ENCODE measurements around the gene CDH2.

Gene CDH2

GRCh38 chr18:28081516-28081915 lies 95.4 kb downstream of the CDH2 start:
- no peak for DNase-seq

DNA sequence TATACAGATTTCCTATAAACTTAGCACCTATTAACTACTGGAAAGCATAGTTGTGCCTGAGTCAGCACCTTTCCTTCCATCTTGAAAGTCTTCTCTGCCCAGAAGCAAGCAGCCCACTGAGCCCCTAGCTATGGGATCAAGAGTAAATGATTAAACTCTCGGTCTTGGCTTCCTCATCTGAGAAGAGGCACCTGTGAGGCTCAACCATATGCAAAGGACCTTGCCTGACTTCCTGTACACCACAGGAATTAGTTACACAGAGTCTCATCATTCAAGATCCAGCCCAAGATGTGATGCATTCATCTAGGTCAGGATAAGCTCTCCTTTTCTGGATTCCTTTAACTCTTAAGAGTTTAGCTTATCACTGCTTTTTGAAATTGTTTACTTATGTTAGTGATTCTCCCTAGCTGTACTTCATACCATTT lies 96.0 kb downstream of the CDH2 start:
- DNase-seq: peak; percentile 40

DNA sequence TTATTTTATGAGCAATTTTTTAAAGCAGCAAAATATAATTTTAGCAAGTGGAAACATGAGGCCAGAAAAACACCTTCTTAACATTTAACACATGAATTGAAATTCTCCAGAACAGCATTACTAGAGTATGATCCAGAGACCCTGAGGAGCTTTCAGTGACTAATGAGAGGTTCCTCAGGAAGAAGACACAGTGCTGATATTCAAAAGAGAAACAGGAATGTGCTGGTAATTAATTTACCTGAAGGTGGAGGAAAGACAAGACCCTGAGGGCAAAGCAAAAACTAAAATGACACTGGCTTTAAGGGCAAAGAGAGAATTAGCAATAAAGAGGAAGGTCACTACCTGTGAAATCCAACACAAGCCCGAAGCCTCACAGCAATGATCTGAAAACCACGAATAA lies 97.0 kb downstream of the CDH2 start:
- no peak for DNase-seq

DNA sequence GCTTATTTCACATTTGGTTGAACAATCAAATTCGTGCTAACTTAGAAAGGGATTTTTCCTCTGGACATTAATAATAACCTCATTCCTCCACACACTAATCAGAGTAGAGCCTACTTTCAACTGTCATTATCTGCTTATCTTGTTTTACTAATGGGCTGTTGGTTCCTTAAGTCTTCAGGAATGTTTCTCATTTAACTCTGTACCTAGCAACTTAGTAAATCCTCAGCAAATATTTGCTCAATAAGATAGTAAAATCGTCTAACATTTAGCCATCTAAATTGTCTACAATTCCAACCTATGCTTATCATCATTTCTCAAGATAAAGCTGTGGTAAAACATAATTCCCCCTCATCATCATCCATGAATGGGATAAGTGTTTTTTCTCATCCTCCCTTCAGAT lies 98.1 kb downstream of the CDH2 start:
- no peak for DNase-seq

DNA sequence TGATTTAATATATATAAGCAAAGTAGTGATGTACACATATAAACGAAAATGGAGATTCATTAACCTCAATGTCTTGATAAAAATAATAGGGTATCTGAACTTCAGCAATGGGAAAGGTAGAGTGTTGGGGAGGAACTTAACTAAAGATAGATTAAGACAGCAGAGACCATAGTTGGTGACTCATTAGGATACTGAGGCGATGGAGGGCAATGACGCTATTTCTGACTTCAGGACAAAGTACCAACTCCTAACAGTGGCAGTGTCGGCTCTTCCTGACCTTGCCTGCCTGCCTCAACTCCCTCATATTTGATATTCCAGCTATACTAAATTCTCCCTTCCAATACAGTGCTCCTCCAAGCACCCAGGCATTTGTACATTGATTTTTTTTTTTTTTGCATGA lies 98.6 kb downstream of the CDH2 start:
- no peak for DNase-seq

DNA sequence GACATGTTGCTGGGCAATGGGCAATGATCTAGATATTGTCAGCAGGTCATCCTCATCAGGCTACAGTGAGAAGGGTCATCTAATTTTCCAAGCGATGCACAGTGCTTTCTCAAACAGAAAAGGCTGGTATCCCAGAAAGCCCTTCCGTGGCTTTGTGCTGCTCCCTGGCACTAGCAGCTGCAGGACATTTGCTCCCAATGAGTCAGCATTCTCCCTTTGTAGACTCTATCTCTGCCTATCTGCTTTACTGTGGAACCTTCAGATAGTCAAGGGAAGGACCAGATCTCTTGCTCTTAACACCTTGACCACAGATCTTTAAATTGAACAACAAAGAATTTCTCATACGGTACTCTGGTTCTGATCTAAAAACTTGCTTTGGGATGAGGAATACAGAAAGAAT lies 101.4 kb downstream of the CDH2 start:
- DNase-seq: peak; percentile 61

GRCh38 chr18:28074076-28074475 lies 102.9 kb downstream of the CDH2 start:
- DNase-seq: peak; percentile 53

GRCh38 chr18:28073658-28074057 lies 103.3 kb downstream of the CDH2 start:
- DNase-seq: no peak

DNA sequence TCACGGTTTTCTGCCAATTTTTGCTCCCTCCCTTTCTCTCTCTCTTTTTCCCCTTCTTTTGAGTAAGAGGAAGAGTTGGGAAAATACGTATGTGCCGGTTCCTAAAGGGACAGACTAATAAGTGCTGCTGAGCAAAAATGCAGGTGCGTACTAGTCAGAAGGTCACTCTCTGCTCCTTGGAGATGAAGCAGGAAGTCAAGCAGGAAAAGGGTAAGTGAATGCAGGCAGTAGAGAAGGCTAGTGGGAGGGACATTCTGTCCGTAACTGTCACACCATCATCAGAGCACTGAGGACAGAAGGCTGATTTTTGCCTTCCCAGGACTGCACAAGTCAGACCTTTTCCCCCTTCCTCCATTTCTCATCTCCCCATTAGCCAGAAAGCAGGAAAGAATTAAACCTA lies 105.7 kb downstream of the CDH2 start:
- DNase-seq: no peak

GRCh38 chr18:28068207-28068606 lies 108.7 kb downstream of the CDH2 start:
- no peak for DNase-seq

GRCh38 chr18:28067346-28067745 lies 109.6 kb downstream of the CDH2 start:
- DNase-seq: no peak

DNA sequence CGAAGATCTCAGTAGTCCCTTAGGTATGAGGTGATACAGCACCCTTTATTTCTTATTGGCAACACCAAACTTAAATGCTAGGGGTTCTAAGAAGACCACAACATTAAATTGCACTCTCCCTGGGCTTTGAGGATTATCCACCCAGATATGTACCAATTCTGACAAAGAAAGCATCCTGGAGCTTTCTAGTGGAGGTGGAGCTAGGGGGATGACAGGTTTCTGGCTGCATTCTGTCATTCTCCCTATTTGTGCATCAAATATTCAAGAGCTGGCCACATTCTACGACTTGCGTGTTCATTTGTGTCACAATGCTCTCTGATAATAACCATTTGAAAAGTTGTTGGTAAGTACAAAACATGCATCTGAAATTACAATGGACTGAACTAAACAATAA lies 111.1 kb downstream of the CDH2 start:
- no peak for DNase-seq

DNA sequence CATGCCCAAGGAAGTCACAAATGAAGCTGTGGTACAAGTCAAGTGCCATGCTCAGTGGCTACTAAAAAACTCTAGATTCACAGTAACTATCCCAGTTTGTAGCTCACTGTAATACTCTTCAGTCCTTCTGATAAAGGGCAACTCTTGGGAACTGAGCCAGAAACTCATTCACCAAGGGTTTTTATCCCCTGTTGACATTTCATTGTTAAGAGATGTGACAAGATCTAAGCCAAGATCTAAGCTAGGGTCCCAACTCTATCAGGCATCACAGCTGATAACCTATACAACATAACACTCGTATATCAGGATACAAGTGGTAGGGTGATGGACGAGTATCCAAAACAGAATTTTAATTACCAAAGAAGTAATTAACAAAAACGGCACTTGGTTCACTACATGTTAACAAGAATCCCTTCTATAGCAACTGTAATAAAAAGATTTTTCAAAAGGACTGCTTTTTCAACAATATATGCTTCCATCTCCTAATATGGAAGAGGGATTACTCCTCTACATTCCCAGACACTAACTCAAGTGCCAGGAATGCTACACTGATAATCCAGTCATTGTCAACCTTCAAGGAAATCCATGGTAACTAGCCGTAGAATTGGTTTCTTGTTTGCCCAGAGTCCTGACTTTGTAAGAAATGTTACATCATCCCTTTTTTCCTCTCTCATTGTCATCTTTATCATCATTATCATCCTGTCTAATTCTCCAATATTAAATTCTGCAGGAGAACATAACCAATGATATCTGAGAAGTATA lies 111.7 kb downstream of the CDH2 start:
- DNase-seq: peak; percentile 99

GRCh38 chr18:28063926-28064325 lies 113.0 kb downstream of the CDH2 start:
- DNase-seq: peak; percentile 62

- DNase-seq: peak; percentile 94
Measured at GRCh38 chr18:28063271-28063761, 113.6 kb downstream of the CDH2 start.

- peak; percentile 82 for DNase-seq
Measured at GRCh38 chr18:28062443-28062842, 114.5 kb downstream of the CDH2 start.

GRCh38 chr18:28059861-28060260 lies 117.1 kb downstream of the CDH2 start:
- no peak for DNase-seq

DNA sequence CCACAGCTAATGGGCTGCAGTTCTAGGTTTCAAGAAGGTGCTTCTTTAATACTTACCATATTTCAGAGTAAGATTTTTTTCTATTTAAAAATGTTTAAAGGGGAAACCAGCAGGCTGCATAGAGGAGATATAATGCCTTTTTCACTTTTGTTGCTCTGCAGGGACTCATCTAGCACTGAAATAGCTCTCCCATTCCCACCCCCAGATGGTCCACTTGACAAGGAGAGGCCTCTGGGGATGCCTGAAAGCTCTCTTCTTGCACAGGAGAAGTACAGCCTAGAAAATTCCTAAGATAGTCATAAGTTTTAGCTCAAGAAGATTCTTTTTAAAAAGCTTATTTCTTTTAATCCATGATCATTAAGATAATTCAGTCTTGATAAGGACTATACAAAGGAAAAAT lies 126.4 kb downstream of the CDH2 start:
- DNase-seq: peak; percentile 40

DNA sequence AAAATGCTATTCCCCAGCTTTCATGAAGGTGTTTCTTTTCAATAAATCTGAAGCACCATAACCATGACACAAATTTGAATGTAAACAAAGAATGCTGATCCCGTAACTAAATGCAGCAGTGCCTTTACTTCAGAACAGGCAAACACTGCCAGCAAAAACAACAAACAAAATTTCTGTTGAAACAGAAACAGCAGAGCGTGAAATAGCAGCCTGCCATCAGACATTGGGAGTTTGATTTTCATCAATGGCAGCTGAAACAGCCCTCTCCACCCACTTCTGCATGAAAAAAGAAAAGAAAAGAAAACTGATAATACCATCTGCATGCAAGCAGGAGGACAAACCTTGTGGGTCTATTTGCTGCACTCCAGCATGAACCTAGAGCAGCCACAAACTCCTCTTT lies 128.3 kb downstream of the CDH2 start:
- no peak for DNase-seq

DNA sequence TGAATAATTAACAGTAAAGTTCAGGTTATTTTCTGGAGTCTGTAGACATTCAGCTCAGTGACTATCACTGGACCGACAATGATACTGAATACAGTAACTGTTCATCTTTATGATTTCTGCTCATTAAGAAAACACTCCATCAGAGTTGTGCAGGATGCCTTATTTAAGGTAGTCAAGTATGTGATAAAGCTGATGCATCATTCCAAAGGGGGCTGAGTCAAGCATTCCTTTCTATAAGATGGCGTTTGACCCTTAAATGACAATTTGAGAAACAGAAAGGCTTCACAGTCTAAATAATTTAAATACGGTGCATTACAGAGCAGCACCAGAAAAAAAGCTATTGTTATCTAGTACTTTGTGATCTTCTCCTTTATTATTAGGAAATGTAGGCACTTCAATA lies 131.1 kb downstream of the CDH2 start:
- peak; percentile 69 for DNase-seq

DNA sequence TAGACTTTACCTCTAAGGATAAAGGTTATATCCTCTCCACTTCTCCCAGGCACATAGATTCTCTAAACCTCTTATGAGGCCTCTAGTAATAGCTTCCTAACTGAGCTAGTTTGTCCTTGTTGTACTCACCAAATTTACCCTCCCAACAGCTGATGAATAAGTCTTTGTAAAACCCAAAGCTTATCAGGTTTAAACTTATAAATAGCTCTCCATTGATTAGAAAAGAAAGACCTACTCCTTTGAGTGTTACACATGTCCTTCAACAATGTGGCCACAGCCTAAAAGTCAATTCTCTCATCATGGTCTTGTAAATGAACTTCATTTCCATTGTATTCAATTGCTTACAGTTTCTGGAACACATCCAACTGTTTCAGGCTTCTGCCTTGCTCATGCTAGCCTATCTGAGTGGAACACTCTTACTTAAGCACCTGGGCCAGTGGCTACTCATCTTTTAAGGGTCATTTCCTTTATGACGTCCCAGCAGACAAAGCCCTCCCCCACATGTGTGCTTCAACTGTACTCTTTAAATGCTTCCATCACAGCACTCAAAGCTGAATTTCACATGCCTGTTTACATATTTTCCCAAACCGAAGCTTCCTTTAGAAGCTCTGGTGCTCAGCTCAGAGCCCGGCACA lies 131.6 kb downstream of the CDH2 start:
- peak; percentile 45 for DNase-seq

DNA sequence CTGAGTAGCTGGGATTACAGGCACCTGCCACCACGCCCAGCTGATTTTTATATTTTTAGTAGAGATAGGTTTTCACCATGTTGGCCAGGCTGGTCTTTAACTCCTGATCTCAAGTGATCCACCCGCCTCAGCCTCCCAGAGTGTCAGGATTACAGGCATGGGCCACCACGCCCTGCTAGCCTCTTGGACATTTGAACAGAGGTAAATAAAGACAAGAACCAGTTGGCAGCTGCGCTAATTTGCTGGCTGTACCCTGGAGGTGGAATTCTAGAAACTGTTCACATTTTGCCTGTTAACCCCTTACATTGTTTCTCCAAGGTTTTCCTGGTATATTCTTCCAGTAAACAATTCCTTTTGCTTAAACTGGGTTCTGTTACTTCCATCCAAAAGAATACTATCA lies 132.9 kb downstream of the CDH2 start:
- DNase-seq: no peak

- no peak for DNase-seq
Measured at GRCh38 chr18:28043631-28044030, 133.3 kb downstream of the CDH2 start.

- peak; percentile 76 for DNase-seq
Measured at GRCh38 chr18:28041366-28041765, 135.6 kb downstream of the CDH2 start.

Measured in fibroblast of skin of back (primary cell).